Measurements from ENCODE around the gene CHAD. TPM values are rescaled to one million over a fixed set of nuclear protein-coding genes. Genes with fewer than 3 reads are reported as not detected.

CHAD gene
- total RNA-seq: 0.46 TPM

GRCh38 chr17:50468304-50469207 is at the start of gene CHAD:
Gene CHAD, minus strand, starts transcription at chr17:50468880. Its CDS starts 67 bp downstream, at chr17:50468813.

GRCh38 chr17:50507871-50508572 is 39.3 kb upstream of the CHAD start, which contains the start of gene MYCBPAP:
Gene MYCBPAP, plus strand, starts transcription at chr17:50508439. Its CDS starts 236 bp downstream, at chr17:50508675.

GRCh38 chr17:50478391-50479381 is 10.0 kb upstream of the CHAD start, which contains the start of gene RSAD1:
Gene RSAD1, plus strand, starts transcription at chr17:50478860. Its CDS starts 25 bp downstream, at chr17:50478885.

GRCh38 chr17:50425682-50426471 is 42.8 kb downstream of the CHAD start, which contains the start of gene ACSF2:
Gene ACSF2, plus strand, starts transcription at chr17:50426218. Its CDS starts 44 bp downstream, at chr17:50426262.

Other genes starting within 250 kb of the CHAD start
- gene TMEM92, start 194.4 kb downstream of the CHAD start, total RNA-seq: not detected
- gene XYLT2, start 122.8 kb downstream of the CHAD start, total RNA-seq: 14.1 TPM
- gene MRPL27, start 95.7 kb downstream of the CHAD start, total RNA-seq: 40.8 TPM
- 1.4 TPM for gene EME1, start 95.7 kb downstream of the CHAD start, total RNA-seq
- 48.9 TPM for gene LRRC59, start 71.4 kb downstream of the CHAD start, total RNA-seq
- 4.8 TPM for gene ACSF2, start 42.7 kb downstream of the CHAD start, total RNA-seq
- gene RSAD1, start 10.0 kb upstream of the CHAD start, total RNA-seq: 14.1 TPM
- gene MYCBPAP, start 39.6 kb upstream of the CHAD start, total RNA-seq: 1.8 TPM
- gene EPN3, start 63.9 kb upstream of the CHAD start, total RNA-seq: 0.23 TPM
- gene SPATA20, start 78.3 kb upstream of the CHAD start, total RNA-seq: 32.8 TPM
- 36.0 TPM for gene CACNA1G, start 91.8 kb upstream of the CHAD start, total RNA-seq
- gene ABCC3, start 166.0 kb upstream of the CHAD start, total RNA-seq: 0.46 TPM
- 30.2 TPM for gene ANKRD40, start 239.0 kb upstream of the CHAD start, total RNA-seq